ENCODE results near the gene DISC1. TPM values are rescaled to one million over a fixed set of nuclear protein-coding genes. Genes with fewer than 3 reads are reported as not detected.

The DISC1 gene
- polyA plus RNA-seq, 1 donor from 2014 or later = 0.84 TPM

DNA sequence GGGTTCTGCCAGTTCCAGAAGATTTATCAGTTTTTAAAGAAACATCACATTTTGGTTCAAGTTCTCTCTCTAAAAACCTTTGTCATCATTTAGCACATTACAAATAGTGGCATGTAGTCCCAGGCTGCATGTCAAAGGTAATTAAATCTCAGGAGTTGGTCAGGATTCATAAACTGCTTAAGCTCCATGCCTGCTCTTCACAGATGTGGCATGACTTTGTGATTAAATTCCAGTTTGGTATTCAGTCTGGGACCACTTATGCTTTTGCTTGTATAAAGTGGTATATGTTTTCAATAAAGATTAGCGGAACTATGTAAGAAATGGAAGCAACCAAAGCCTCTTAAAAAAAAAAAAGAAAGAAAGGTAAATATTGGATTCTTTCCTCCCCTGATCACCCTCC lies 408.0 kb downstream of the DISC1 start (continued):
- no peak for TF ChIP-seq TAF1 (IDR thresholded peaks at IDR 0.05; ENCODE audit: low read depth)
- TF ChIP-seq POLR2AphosphoS5 (IDR thresholded peaks at IDR 0.05) = no peak
- TF ChIP-seq RAD21 (conservative IDR thresholded peaks at IDR 0.05) = no peak

DNA sequence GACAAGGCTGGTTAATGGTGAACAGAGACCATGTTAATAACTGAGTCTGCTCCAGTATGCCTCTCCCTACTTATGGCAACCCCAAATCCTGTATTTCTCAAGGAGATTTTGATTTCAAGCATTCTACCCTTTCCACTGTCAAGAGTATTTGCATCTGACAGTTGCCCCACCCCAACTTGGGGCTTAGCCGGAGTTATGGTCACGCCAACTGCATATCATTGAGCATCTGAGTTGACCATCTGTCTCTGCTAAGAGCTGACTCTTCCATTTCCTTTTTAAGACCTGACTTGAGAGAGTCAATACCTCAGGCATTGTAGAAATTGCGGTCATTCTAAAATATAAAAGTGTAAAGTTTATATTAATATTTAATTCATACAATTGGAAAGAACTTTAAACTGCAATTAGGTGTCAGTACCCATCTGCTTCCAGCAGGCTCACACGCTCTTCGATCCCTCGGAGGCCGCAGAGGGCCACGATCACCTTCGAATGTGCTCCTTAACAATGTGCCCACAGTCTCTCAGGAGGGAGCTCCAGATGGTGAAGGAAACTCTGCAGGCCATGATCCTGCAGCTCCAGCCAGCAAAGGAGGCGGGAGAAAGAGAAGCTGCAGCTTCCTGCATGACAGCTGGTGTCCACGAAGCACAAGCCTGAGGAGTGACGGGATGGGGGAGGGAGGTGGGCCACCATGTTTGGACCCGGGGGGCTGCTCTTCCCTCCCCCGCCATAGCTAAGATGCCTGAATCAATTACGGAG lies 409.8 kb downstream of the DISC1 start:
- Histone ChIP-seq H3K9me3 (ENCODE audit: low read length) (no peaks in the 10 kb centered on the region), H3K27ac (ENCODE audit: low read length) (no peak overlapping the region), H3K9me2 (ENCODE audit: insufficient read depth, low read length) (no peaks in the 10 kb centered on the region), H3K79me2 (replicated peaks; ENCODE audit: insufficient read depth, low read length) (no peaks in the 10 kb centered on the region), H3K36me3 (ENCODE audit: insufficient read depth, low read length) (no peaks in the 10 kb centered on the region), H2AFZ (ENCODE audit: low read depth, low read length) (no peak overlapping the region), H3F3A (ENCODE audit: insufficient read depth, low read length, poor library complexity, severe bottlenecking) (no peaks in the 10 kb centered on the region), H3K27me3 (ENCODE audit: insufficient read depth, low read depth, low read length) (no peaks in the 10 kb centered on the region), H3K4me2 (ENCODE audit: low read length) (no peak overlapping the region), H3K4me3 (ENCODE audit: low read length) (no peak overlapping the region), H3K9ac (ENCODE audit: low read length) (no peak overlapping the region), H4K20me1 (ENCODE audit: insufficient read depth) (no peaks in the 10 kb centered on the region)
- TF ChIP-seq TAF1 (IDR thresholded peaks at IDR 0.05; ENCODE audit: low read depth) = no peak
- no peak for TF ChIP-seq EP300 (conservative IDR thresholded peaks at IDR 0.05; ENCODE audit: poor library complexity, severe bottlenecking)
- no peak for TF ChIP-seq SMC3 (conservative IDR thresholded peaks at IDR 0.05; ENCODE audit: poor library complexity)
- no peak for TF ChIP-seq RAD21 (conservative IDR thresholded peaks at IDR 0.05)
- TF ChIP-seq, protein P1, sequence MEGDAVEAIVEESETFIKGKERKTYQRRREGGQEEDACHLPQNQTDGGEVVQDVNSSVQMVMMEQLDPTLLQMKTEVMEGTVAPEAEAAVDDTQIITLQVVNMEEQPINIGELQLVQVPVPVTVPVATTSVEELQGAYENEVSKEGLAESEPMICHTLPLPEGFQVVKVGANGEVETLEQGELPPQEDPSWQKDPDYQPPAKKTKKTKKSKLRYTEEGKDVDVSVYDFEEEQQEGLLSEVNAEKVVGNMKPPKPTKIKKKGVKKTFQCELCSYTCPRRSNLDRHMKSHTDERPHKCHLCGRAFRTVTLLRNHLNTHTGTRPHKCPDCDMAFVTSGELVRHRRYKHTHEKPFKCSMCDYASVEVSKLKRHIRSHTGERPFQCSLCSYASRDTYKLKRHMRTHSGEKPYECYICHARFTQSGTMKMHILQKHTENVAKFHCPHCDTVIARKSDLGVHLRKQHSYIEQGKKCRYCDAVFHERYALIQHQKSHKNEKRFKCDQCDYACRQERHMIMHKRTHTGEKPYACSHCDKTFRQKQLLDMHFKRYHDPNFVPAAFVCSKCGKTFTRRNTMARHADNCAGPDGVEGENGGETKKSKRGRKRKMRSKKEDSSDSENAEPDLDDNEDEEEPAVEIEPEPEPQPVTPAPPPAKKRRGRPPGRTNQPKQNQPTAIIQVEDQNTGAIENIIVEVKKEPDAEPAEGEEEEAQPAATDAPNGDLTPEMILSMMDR (IDR thresholded peaks at IDR 0.05; ENCODE audit: poor library complexity, severe bottlenecking) = no peak
- TF ChIP-seq EZH2 (IDR thresholded peaks at IDR 0.05; ENCODE audit: borderline replicate concordance, insufficient read depth, low read length, poor library complexity, severe bottlenecking) = no peak
- no peak for TF ChIP-seq MXI1 (conservative IDR thresholded peaks at IDR 0.05; ENCODE audit: poor library complexity, severe bottlenecking)
- TF ChIP-seq, protein P2, sequence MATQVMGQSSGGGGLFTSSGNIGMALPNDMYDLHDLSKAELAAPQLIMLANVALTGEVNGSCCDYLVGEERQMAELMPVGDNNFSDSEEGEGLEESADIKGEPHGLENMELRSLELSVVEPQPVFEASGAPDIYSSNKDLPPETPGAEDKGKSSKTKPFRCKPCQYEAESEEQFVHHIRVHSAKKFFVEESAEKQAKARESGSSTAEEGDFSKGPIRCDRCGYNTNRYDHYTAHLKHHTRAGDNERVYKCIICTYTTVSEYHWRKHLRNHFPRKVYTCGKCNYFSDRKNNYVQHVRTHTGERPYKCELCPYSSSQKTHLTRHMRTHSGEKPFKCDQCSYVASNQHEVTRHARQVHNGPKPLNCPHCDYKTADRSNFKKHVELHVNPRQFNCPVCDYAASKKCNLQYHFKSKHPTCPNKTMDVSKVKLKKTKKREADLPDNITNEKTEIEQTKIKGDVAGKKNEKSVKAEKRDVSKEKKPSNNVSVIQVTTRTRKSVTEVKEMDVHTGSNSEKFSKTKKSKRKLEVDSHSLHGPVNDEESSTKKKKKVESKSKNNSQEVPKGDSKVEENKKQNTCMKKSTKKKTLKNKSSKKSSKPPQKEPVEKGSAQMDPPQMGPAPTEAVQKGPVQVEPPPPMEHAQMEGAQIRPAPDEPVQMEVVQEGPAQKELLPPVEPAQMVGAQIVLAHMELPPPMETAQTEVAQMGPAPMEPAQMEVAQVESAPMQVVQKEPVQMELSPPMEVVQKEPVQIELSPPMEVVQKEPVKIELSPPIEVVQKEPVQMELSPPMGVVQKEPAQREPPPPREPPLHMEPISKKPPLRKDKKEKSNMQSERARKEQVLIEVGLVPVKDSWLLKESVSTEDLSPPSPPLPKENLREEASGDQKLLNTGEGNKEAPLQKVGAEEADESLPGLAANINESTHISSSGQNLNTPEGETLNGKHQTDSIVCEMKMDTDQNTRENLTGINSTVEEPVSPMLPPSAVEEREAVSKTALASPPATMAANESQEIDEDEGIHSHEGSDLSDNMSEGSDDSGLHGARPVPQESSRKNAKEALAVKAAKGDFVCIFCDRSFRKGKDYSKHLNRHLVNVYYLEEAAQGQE (IDR thresholded peaks at IDR 0.05; ENCODE audit: borderline replicate concordance) = no peak
- TF ChIP-seq POLR2AphosphoS5 (IDR thresholded peaks at IDR 0.05) = no peak

DNA sequence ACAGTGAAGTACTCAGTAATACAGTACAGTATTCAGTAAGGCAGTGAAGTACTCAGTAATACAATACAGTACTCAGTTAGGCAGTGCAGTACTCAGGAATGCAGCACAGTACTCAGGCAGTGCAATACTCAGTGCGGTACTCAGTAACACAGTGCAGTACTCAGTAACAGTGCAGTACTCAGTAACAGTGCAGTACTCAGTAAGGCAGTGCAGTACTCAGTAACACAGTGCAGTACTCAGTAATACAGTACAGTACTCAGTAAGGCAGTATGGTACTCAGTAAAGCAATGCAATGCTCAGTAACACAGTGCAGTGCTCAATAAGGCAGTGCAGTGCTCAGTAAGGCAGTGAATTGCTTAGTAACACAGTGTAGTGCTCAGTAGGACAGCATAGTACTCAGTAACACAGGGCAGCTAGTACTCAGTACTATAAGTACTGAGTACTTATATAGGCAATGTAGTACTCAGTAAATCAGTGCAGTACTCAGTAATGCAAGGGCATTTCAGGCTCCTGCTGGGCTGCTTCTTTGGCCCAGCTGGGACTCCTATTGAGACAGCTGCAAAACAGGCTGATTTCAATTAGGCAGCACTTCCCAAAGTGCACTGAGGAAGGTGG lies 411.3 kb downstream of the DISC1 start:
- no peaks in the 10 kb centered on the region for H3K9me3 ChIP-seq (ENCODE audit: low read length)
- no peaks in the 10 kb centered on the region for H3K27me3 ChIP-seq (ENCODE audit: insufficient read depth, low read depth, low read length)
- no peak overlapping the region for H3K4me3 ChIP-seq (ENCODE audit: low read length)

More for the DNA sequence above, 411.3 kb downstream of the DISC1 start:
- no peak overlapping the region for H3K9ac ChIP-seq (ENCODE audit: low read length)
- H3K27ac ChIP-seq (ENCODE audit: low read length) = no peak overlapping the region
- TF ChIP-seq EZH2 (IDR thresholded peaks at IDR 0.05; ENCODE audit: borderline replicate concordance, insufficient read depth, low read length, poor library complexity, severe bottlenecking) (no peak), MXI1 (conservative IDR thresholded peaks at IDR 0.05; ENCODE audit: poor library complexity, severe bottlenecking) (no peak), RAD21 (conservative IDR thresholded peaks at IDR 0.05) (no peak), TAF1 (IDR thresholded peaks at IDR 0.05; ENCODE audit: low read depth) (no peak), SMC3 (conservative IDR thresholded peaks at IDR 0.05; ENCODE audit: poor library complexity) (no peak), POLR2AphosphoS5 (IDR thresholded peaks at IDR 0.05) (no peak), EP300 (conservative IDR thresholded peaks at IDR 0.05; ENCODE audit: poor library complexity, severe bottlenecking) (no peak)
- TF ChIP-seq, protein P1 (IDR thresholded peaks at IDR 0.05; ENCODE audit: poor library complexity, severe bottlenecking) = no peak
- TF ChIP-seq, protein P2 (IDR thresholded peaks at IDR 0.05; ENCODE audit: borderline replicate concordance) = no peak
- no peaks in the 10 kb centered on the region for H3K79me2 ChIP-seq (replicated peaks; ENCODE audit: insufficient read depth, low read length)
- no peaks in the 10 kb centered on the region for H3K36me3 ChIP-seq (ENCODE audit: insufficient read depth, low read length)
- no peaks in the 10 kb centered on the region for H3K9me2 ChIP-seq (ENCODE audit: insufficient read depth, low read length)
- no peak overlapping the region for H3K4me2 ChIP-seq (ENCODE audit: low read length)
- H3F3A ChIP-seq (ENCODE audit: insufficient read depth, low read length, poor library complexity, severe bottlenecking) = no peaks in the 10 kb centered on the region
- H2AFZ ChIP-seq (ENCODE audit: low read depth, low read length) = no peak overlapping the region
- no peaks in the 10 kb centered on the region for H4K20me1 ChIP-seq (ENCODE audit: insufficient read depth)

Data from neural cell (in vitro differentiated cells).